Measurements from ENCODE around the gene ZNF554. TPM values are rescaled to one million over a fixed set of nuclear protein-coding genes. Genes with fewer than 3 reads are reported as not detected.
A peak's percentile ranks its signal among the peaks of the same experiment; 100 is the strongest.

Gene ZNF554
- total and polyA plus RNA-seq, 2 donors (not counting 3 experiments of a cell fraction or from before 2014, with no cell fraction given) = 1.2 to 1.6 TPM

GRCh38 chr19:2807379-2808128 lies 12.1 kb upstream of the ZNF554 start:
- ChIA-PET CTCF (no interaction called here), POLR2A (no interaction called here)
- FAIRE-seq (no peak), DNase-seq (ENCODE audit: low read depth, low spot score) (no peak)
- Histone ChIP-seq H3K4me2 (ENCODE audit: insufficient read depth, low read length) (no peak overlapping the region), H3K79me2 (ENCODE audit: control insufficient read depth, insufficient read depth, low read length) (no peaks in the 10 kb centered on the region), H3K36me3 (ENCODE audit: control insufficient read depth in 2 of 2, extremely low read depth in 1 of 2, insufficient read depth in 2 of 2, low read length in 2 of 2) (peaks cover 5 to 29% of the 10 kb centered on the region in 2 experiments), H3K27me3 (ENCODE audit: control insufficient read depth in 2 of 2, insufficient read depth in 2 of 2, low read length in 2 of 2) (no peaks in the 10 kb centered on the region), H3K27ac (ENCODE audit: insufficient read depth, low read depth, low read length) (no peak overlapping the region), H3K9me3 (replicated peaks; ENCODE audit: control insufficient read depth, insufficient read depth, low read length) (no peaks in the 10 kb centered on the region), H4K20me1 (replicated peaks; ENCODE audit: control insufficient read depth, extremely low read depth, insufficient read depth, low read length) (no peaks in the 10 kb centered on the region), H3K4me3 (replicated peaks in 1 of 3; ENCODE audit: insufficient read depth in 1 of 3, low read depth in 1 of 3, low read length in 3 of 3) (no peak overlapping the region), H3K9me1 (replicated peaks; ENCODE audit: control insufficient read depth, extremely low read depth, insufficient read depth, low read length) (no peaks in the 10 kb centered on the region), H3K9ac (replicated peaks; ENCODE audit: extremely low read depth, insufficient read depth, low read length) (no peak overlapping the region), H2AFZ (ENCODE audit: low read depth, low read length) (no peak overlapping the region), H3K4me1 (ENCODE audit: control insufficient read depth, extremely low read depth, insufficient read depth, low read length) (no peaks in the 10 kb centered on the region)
- dilution Hi-C loops (cut with MboI; ENCODE audit: extremely low pct_ligation_motif_present, low sequenced_read_pairs) (no loop called here), intact Hi-C loops (cut with micrococcal nuclease) (no loop called here)
- TF ChIP-seq POLR2A (IDR thresholded peaks at IDR 0.05; ENCODE audit: low read depth, low read length) (no peak), MAX (IDR thresholded peaks at IDR 0.05; ENCODE audit: insufficient read depth, insufficient read length) (no peak), MYC (IDR thresholded peaks at IDR 0.05; ENCODE audit: low read depth, low read length) (no peak), POLR2AphosphoS5 (IDR thresholded peaks at IDR 0.05; ENCODE audit: insufficient read depth, low read depth, low read length) (no peak), CTCF (IDR thresholded peaks at IDR 0.05; ENCODE audit: extremely low read depth in 1 of 2, insufficient read depth in 1 of 2, low read depth in 1 of 2, low read length in 2 of 2) (no peak), FOS (IDR thresholded peaks at IDR 0.05; ENCODE audit: borderline replicate concordance, insufficient read depth, low read length) (no peak), EZH2 (IDR thresholded peaks at IDR 0.05; ENCODE audit: borderline replicate concordance, low read depth, low read length, severe bottlenecking) (no peak), GATA2 (IDR thresholded peaks at IDR 0.05; ENCODE audit: insufficient read depth, insufficient read length, low read depth, low read length) (no peak)
- TSS peak; percentile 39 for BruUV-seq (replicated peaks)

All from endothelial cell of umbilical vein (primary cell).